Measurements from ENCODE around the gene ABCF2. TPM values are rescaled to one million over a fixed set of nuclear protein-coding genes. Genes with fewer than 3 reads are reported as not detected.

ABCF2 gene
- total RNA-seq, 2 experiments from 2014 or later: 48.1 to 56.2 TPM

- DNase-seq (peak; percentile 74), ATAC-seq (peak; percentile 81)
- ChIA-PET POLR2A (interaction anchor here (0.7 to 0.9 kb wide), 2 partner anchors 49 to 59 kb away, joined by 3 read pairs; partner anchors contain the start of gene ABCF2), CTCF (interaction anchor here (0.6 to 5.9 kb wide), 30 partner anchors 9 to 853 kb away, joined by 3 to 38 read pairs (median 3); partner anchors contain the start of genes ABCF2 and SMARCD3)
- H3K27me3 Mint-ChIP-seq: peaks cover 46% of the 10 kb centered on the region
- no peaks in the 10 kb centered on the region for H3K36me3 Mint-ChIP-seq (ENCODE audit: low read depth)
- peaks cover 3% of the 10 kb centered on the region for H3K4me1 Mint-ChIP-seq (ENCODE audit: low read depth)
- TF ChIP-seq CTCF (IDR thresholded peaks at IDR 0.05): peak; percentile 87
- intact Hi-C loops (cut with micrococcal nuclease): no loop called here
- H3K27ac Mint-ChIP-seq: no peak overlapping the region
- peak overlapping the region; percentile 54 for H3K4me3 Mint-ChIP-seq
- no peaks in the 10 kb centered on the region for H3K9me3 Mint-ChIP-seq
These were observed 58.8 kb downstream of the ABCF2 start for GRCh38 chr7:151168003-151168786.

- no peak for TF ChIP-seq CTCF (IDR thresholded peaks at IDR 0.05)
- H3K4me3 Mint-ChIP-seq: peak within 1 kb of the TSS; percentile 54
- no peak within 1 kb of the TSS for H3K27ac Mint-ChIP-seq
- peaks cover 3% of the 10 kb centered on the region for H3K4me1 Mint-ChIP-seq (ENCODE audit: low read depth)
- peaks cover 39% of the 10 kb centered on the region for H3K27me3 Mint-ChIP-seq
- no peaks in the 10 kb centered on the region for H3K36me3 Mint-ChIP-seq (ENCODE audit: low read depth)
- ChIA-PET CTCF (interaction anchor here (0.6 to 5.9 kb wide), 28 partner anchors 8 to 854 kb away, joined by 3 to 38 read pairs (median 3); partner anchors contain the start of gene SMARCD3), POLR2A (interaction anchor here (0.7 to 0.9 kb wide), 2 partner anchors 48 to 60 kb away, joined by 3 read pairs; partner anchors contain the start of gene ABCF2)
- H3K9me3 Mint-ChIP-seq: no peaks in the 10 kb centered on the region
- ATAC-seq: peak; percentile 43
- no peak for DNase-seq
- intact Hi-C loops (cut with micrococcal nuclease): no loop called here
These were observed 59.6 kb downstream of the ABCF2 start, which contains the start of gene GBX1 for GRCh38 chr7:151167197-151167961. GBX1 (minus strand) TSS chr7:151167694; CDS start chr7:151167548, 146 bp downstream.

- Mint-ChIP-seq H3K27ac (no peak overlapping the region), H3K9me3 (no peaks in the 10 kb centered on the region), H3K27me3 (peaks cover 33% of the 10 kb centered on the region), H3K4me1 (ENCODE audit: low read depth) (peaks cover 3% of the 10 kb centered on the region), H3K36me3 (ENCODE audit: low read depth) (no peaks in the 10 kb centered on the region), H3K4me3 (peak overlapping the region; percentile 28)
- POLR2A ChIA-PET: no interaction called here
- ATAC-seq (no peak), DNase-seq (no peak)
- intact Hi-C loops (cut with micrococcal nuclease): no loop called here
- CTCF ChIA-PET: interaction anchor here (0.9 to 5.9 kb wide), 10 partner anchors 11 to 138 kb away, joined by 3 to 38 read pairs (median 7); no protein-coding TSS in a partner anchor
- TF ChIP-seq CTCF (IDR thresholded peaks at IDR 0.05): no peak
These were observed 60.3 kb downstream of the ABCF2 start for GRCh38 chr7:151166629-151167196.

Other genes starting within 250 kb of the ABCF2 start
- gene KCNH2, start 248.9 kb downstream of the ABCF2 start, total RNA-seq: under 1 TPM; 0.23 to 0.29 TPM
- gene NOS3, start 236.2 kb downstream of the ABCF2 start, total RNA-seq: 1 to 10 TPM; 5.4 to 6.2 TPM
- gene ATG9B, start 202.7 kb downstream of the ABCF2 start, total RNA-seq: 10 to 100 TPM; 12.6 to 14.0 TPM
- 10 to 100 TPM; 41.4 to 47.5 TPM for gene ABCB8, start 198.8 kb downstream of the ABCF2 start, total RNA-seq
- gene ASIC3, start 178.7 kb downstream of the ABCF2 start, total RNA-seq: 1 to 10 TPM; 3.7 to 5.8 TPM
- 10 to 100 TPM in 1 of 2 experiments, 1 to 10 TPM in 1; 9.9 to 10.4 TPM for gene CDK5, start 169.3 kb downstream of the ABCF2 start, total RNA-seq
- 10 to 100 TPM; 42.7 to 46.1 TPM for gene SLC4A2, start 167.6 kb downstream of the ABCF2 start, total RNA-seq
- 10 to 100 TPM; 54.0 to 59.4 TPM for gene FASTK, start 146.4 kb downstream of the ABCF2 start, total RNA-seq
- gene TMUB1, start 143.7 kb downstream of the ABCF2 start, total RNA-seq: 10 to 100 TPM; 59.7 to 64.2 TPM
- 10 to 100 TPM; 20.6 to 22.0 TPM for gene AGAP3, start 140.7 kb downstream of the ABCF2 start, total RNA-seq
- gene GBX1, start 59.5 kb downstream of the ABCF2 start, total RNA-seq: not detected
- not detected for gene ASB10, start 40.0 kb downstream of the ABCF2 start, total RNA-seq
- gene H2BK1, start 16.7 kb downstream of the ABCF2 start, total RNA-seq: not detected
- gene CHPF2, start 5.3 kb upstream of the ABCF2 start, total RNA-seq: 10 to 100 TPM; 23.7 to 27.3 TPM
- gene SMARCD3, start 21.5 kb upstream of the ABCF2 start, total RNA-seq: 1 to 10 TPM; 8.2 to 8.9 TPM
- gene NUB1, start 114.6 kb upstream of the ABCF2 start, total RNA-seq: 10 to 100 TPM; 41.0 to 42.5 TPM
- under 1 TPM; 0.25 TPM for gene WDR86, start 182.8 kb upstream of the ABCF2 start, total RNA-seq
- gene CRYGN, start 212.9 kb upstream of the ABCF2 start, total RNA-seq: under 1 TPM; 0.16 to 0.90 TPM